ENCODE data around the gene ARF4. TPM values are rescaled to one million over a fixed set of nuclear protein-coding genes. Genes with fewer than 3 reads are reported as not detected.

The ARF4 gene
- total RNA-seq, 1 experiment from 2014 or later, result 182 TPM

GRCh38 chr3:57598765-57599360, 1.7 kb upstream of the ARF4 start:
- peaks cover 24% of the 10 kb centered on the region for H4K20me1 ChIP-seq (ENCODE audit: insufficient read depth)
- no TSS peak for BruUV-seq (replicated peaks)
- ChIA-PET POLR2A (ENCODE audit: unreplicated experiment) (interaction anchor here (0.5 to 0.6 kb wide), 2 partner anchors 167 to 403 kb away, joined by 3 to 6 read pairs; no protein-coding TSS in a partner anchor), CTCF (no interaction called here)
- peaks cover 21% of the 10 kb centered on the region for H3K4me1 ChIP-seq (replicated peaks; ENCODE audit: insufficient read depth)
- H3K9me2 ChIP-seq (ENCODE audit: insufficient read depth), result no peaks in the 10 kb centered on the region
- intact Hi-C loops (cut with micrococcal nuclease; ENCODE audit: unreplicated experiment), result no loop called here
- H3K4me2 ChIP-seq, result peak overlapping the region; percentile 82
- peaks cover 48% of the 10 kb centered on the region for H3K79me2 ChIP-seq (ENCODE audit: low read depth)
- H3K9me3 ChIP-seq (ENCODE audit: insufficient read depth, low read depth), result no peaks in the 10 kb centered on the region
- TF ChIP-seq EZH2 (IDR thresholded peaks at IDR 0.05; ENCODE audit: low read depth), result no peak
- no peak for TF ChIP-seq CTCF (conservative IDR thresholded peaks at IDR 0.05)
- peak overlapping the region; percentile 97 for H3K27ac ChIP-seq
- H3F3A ChIP-seq (ENCODE audit: insufficient read depth, low read depth), result peaks cover 47% of the 10 kb centered on the region
- DNase-seq, result no peak
- peak overlapping the region; percentile 84; the same call in 1 of the 2 replicates for H2AFZ ChIP-seq
- no peaks in the 10 kb centered on the region for H3K27me3 ChIP-seq (ENCODE audit: insufficient read depth, low read depth)
- peak overlapping the region; percentile 80 for H3K4me3 ChIP-seq
- peaks cover 16% of the 10 kb centered on the region; the same call in 1 of the 2 replicates for H3K36me3 ChIP-seq (ENCODE audit: low read depth)

- peak; percentile 80 to 84 for DNase-seq
- Histone ChIP-seq H3K27ac (peak overlapping the region; percentile 97), H3K4me2 (peak overlapping the region; percentile 98), H3K27me3 (ENCODE audit: insufficient read depth, low read depth) (no peaks in the 10 kb centered on the region), H4K20me1 (ENCODE audit: insufficient read depth) (peaks cover 47% of the 10 kb centered on the region), H3F3A (ENCODE audit: insufficient read depth, low read depth) (peaks cover 58% of the 10 kb centered on the region), H3K4me1 (replicated peaks; ENCODE audit: insufficient read depth) (peaks cover 43% of the 10 kb centered on the region), H3K9me3 (ENCODE audit: insufficient read depth, low read depth) (no peaks in the 10 kb centered on the region), H3K79me2 (ENCODE audit: low read depth) (peaks cover 70% of the 10 kb centered on the region), H3K9me2 (ENCODE audit: insufficient read depth) (no peaks in the 10 kb centered on the region), H3K4me3 (peak overlapping the region; percentile 73), H3K36me3 (ENCODE audit: low read depth) (peaks cover 19% of the 10 kb centered on the region), H2AFZ (peak overlapping the region; percentile 67; the same call in 1 of the 2 replicates)
- TF ChIP-seq EZH2 (IDR thresholded peaks at IDR 0.05; ENCODE audit: low read depth) (no peak), CTCF (conservative IDR thresholded peaks at IDR 0.05) (no peak)
- intact Hi-C loops (cut with micrococcal nuclease; ENCODE audit: unreplicated experiment), result loop anchor here (1.0 to 2.0 kb wide), 3 partner anchors 40 to 159 kb away; partner anchors contain the start of genes DENND6A and PDE12
- CTCF ChIA-PET, result interaction anchor here (0.6 kb wide), 1 partner anchor 426 kb away, joined by 3 read pairs; no protein-coding TSS in a partner anchor
- POLR2A ChIA-PET (ENCODE audit: unreplicated experiment), result interaction anchor here (0.7 to 1.4 kb wide), 4 partner anchors 30 to 667 kb away, joined by 3 to 5 read pairs (median 4); partner anchors contain the start of gene DENND6A
- BruUV-seq (replicated peaks), result TSS peak; percentile 60
Measured at GRCh38 chr3:57596495-57597126, 533 bp downstream of the ARF4 start.

- no peak overlapping the region for H2AFZ ChIP-seq
- peaks cover 45% of the 10 kb centered on the region for H3K4me1 ChIP-seq (replicated peaks; ENCODE audit: insufficient read depth)
- H3K27me3 ChIP-seq (ENCODE audit: insufficient read depth, low read depth), result no peaks in the 10 kb centered on the region
- POLR2A ChIA-PET (ENCODE audit: unreplicated experiment), result no interaction called here
- H3K4me3 ChIP-seq, result peak overlapping the region; percentile 73
- H3K79me2 ChIP-seq (ENCODE audit: low read depth), result peaks cover 89% of the 10 kb centered on the region
- H3F3A ChIP-seq (ENCODE audit: insufficient read depth, low read depth), result peaks cover 58% of the 10 kb centered on the region
- BruUV-seq (replicated peaks), result no TSS peak
- no peak for DNase-seq
- H3K9me3 ChIP-seq (ENCODE audit: insufficient read depth, low read depth), result no peaks in the 10 kb centered on the region
- CTCF ChIA-PET, result no interaction called here
- TF ChIP-seq CTCF (conservative IDR thresholded peaks at IDR 0.05) (no peak), EZH2 (IDR thresholded peaks at IDR 0.05; ENCODE audit: low read depth) (no peak)
- peaks cover 19% of the 10 kb centered on the region for H3K36me3 ChIP-seq (ENCODE audit: low read depth)
- H3K4me2 ChIP-seq, result peak overlapping the region; percentile 98
- H3K27ac ChIP-seq, result peak overlapping the region; percentile 97; the same call in 1 of the 2 replicates
- no peaks in the 10 kb centered on the region for H3K9me2 ChIP-seq (ENCODE audit: insufficient read depth)
- peaks cover 64% of the 10 kb centered on the region for H4K20me1 ChIP-seq (ENCODE audit: insufficient read depth)
- intact Hi-C loops (cut with micrococcal nuclease; ENCODE audit: unreplicated experiment), result no loop called here
Measured at GRCh38 chr3:57594576-57594975, 2.6 kb downstream of the ARF4 start.
